Endodermal cell (in vitro differentiated cells): Measurements from ENCODE around the gene PRPF40B. TPM values are rescaled to one million over a fixed set of nuclear protein-coding genes. Genes with fewer than 3 reads are reported as not detected.

Source experiments
- DNase-seq: peaks from one replicate; pipeline ENCODE4 v3.0.0-alpha.2; 2017
- H3K27ac ChIP-seq: 2 replicates; pipeline ENCODE4 v1.5.1; 2013; ENCODE audit warnings: mild to moderate bottlenecking, low read depth, low read length, moderate library complexity
- H3K27me3 ChIP-seq: 2 replicates; pipeline ENCODE4 v1.6.1; 2013; ENCODE audit warnings: mild to moderate bottlenecking, low read length, moderate library complexity; ENCODE audit not compliant: insufficient read depth, control insufficient read depth, poor library complexity, severe bottlenecking
- H3K36me3 ChIP-seq: 2 replicates; pipeline ENCODE4 v1.7.0; 2013; ENCODE audit warnings: mild to moderate bottlenecking, low read length, moderate library complexity; ENCODE audit not compliant: control insufficient read depth, insufficient read depth
- H3K4me1 ChIP-seq: one replicate; pipeline ENCODE4 v1.7.0; 2013; ENCODE audit warnings: low read length; ENCODE audit not compliant: control insufficient read depth, insufficient read depth
- H3K4me3 ChIP-seq: 2 replicates; pipeline ENCODE4 v1.5.1; 2013; ENCODE audit warnings: mild to moderate bottlenecking, low read length, moderate library complexity
- H3K9ac ChIP-seq: 2 replicates; pipeline ENCODE4 v1.6.1; 2013; ENCODE audit warnings: mild to moderate bottlenecking, low read length, moderate library complexity; ENCODE audit not compliant: poor library complexity, severe bottlenecking; ENCODE audit errors: extremely low read depth
- H3K9me3 ChIP-seq: 2 replicates; pipeline ENCODE4 v1.6.1; 2013; ENCODE audit warnings: mild to moderate bottlenecking, low read length, moderate library complexity; ENCODE audit not compliant: control insufficient read depth
- H3K27ac Mint-ChIP-seq: 2 replicates; pipeline ENCODE4 v1.8.0; 2020; ENCODE audit warnings: mixed read lengths
- H3K27me3 Mint-ChIP-seq: 2 replicates; pipeline ENCODE4 v1.8.0; 2021; ENCODE audit warnings: mild to moderate bottlenecking, mixed read lengths; ENCODE audit not compliant: insufficient read depth
- H3K36me3 Mint-ChIP-seq: 2 replicates; pipeline ENCODE4 v1.8.0; 2020; ENCODE audit warnings: low read depth, mixed read lengths
- H3K4me1 Mint-ChIP-seq: 2 replicates; pipeline ENCODE4 v1.8.0; 2020; ENCODE audit warnings: mixed read lengths
- H3K4me3 Mint-ChIP-seq: 2 replicates; pipeline ENCODE4 v1.8.0; 2020; ENCODE audit warnings: mild to moderate bottlenecking, moderate library complexity, mixed read lengths
- H3K9me3 Mint-ChIP-seq: 2 replicates; pipeline ENCODE4 v1.8.0; 2020; ENCODE audit warnings: mild to moderate bottlenecking, mixed read lengths
- WGBS, 2 experiments: methylation state at CpG; one replicate each; pipeline versions ENCODE4 v1.1.5 to v1.1.7; 2013; ENCODE audit warnings: missing lambda C conversion rate in 2 of 2, mixed read lengths in 1 of 2; ENCODE audit not compliant: insufficient coverage in 1 of 2, insufficient read length in 1 of 2; 5-methylcytosine and 5-hydroxymethylcytosine counted together
- total RNA-seq, 2 donors: library from RNA; stranded (reverse); fragmentation: NEBNext Ultra II Directional in 1 of 2; extraction: Animal tissue kit (Norgen Biotek cat#: 25700) in 1 of 2; gene quantifications; 2 replicates in 1 of 2; 3 replicates in 1 of 2; pipeline ENCODE4 v1.2.1, GENCODE V29; 2021
- TF ChIP-seq, protein P1 (sequence below): fragments of 200-600 bp; sonication (generic); conservative IDR thresholded peaks from 2 replicates; pipeline ENCODE4 v1.5.0; 2021; ENCODE audit warnings: antibody characterized with exemption, mild to moderate bottlenecking

PRPF40B gene
- total RNA-seq, 2 donors from 2014 or later: 33.8 to 45.6 TPM

DNA sequence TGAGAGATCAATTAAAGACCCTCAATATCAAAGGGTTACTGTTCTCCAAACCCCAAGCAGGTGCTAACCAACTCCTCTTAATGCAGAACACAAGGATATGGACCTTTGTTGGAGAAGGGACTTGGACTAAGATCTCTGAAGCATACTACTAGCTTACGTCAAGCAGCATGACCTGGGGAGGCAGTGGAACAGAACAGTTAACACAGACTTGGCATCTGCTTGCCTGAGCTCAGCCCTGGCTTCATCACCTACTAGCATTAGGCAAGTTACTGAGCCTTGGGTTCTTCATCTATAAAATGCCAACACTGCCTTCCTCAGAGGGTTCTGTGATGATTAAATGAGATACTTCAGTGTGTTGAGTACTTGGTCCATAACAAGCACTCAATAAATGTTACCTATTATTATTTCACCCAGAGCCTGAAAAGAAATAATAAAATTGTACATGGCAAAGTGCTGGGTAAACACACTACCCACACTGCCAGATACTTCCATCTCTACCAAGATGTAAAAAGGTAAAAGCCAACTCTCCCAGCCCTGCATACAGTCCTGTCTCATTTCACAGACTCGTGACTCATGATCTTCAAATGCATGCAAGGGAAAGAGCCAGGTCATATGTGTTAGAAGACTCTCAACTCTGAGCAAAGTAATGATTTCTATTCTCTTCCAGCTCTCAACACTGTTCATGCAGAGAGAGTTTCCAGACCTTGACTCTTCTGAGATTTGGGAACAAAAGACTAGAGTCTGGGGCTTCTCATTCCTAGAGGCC is 44.1 kb downstream of the PRPF40B start:
- peaks cover 23% of the 10 kb centered on the region for H3K4me1 Mint-ChIP-seq
- TF ChIP-seq, protein P1, sequence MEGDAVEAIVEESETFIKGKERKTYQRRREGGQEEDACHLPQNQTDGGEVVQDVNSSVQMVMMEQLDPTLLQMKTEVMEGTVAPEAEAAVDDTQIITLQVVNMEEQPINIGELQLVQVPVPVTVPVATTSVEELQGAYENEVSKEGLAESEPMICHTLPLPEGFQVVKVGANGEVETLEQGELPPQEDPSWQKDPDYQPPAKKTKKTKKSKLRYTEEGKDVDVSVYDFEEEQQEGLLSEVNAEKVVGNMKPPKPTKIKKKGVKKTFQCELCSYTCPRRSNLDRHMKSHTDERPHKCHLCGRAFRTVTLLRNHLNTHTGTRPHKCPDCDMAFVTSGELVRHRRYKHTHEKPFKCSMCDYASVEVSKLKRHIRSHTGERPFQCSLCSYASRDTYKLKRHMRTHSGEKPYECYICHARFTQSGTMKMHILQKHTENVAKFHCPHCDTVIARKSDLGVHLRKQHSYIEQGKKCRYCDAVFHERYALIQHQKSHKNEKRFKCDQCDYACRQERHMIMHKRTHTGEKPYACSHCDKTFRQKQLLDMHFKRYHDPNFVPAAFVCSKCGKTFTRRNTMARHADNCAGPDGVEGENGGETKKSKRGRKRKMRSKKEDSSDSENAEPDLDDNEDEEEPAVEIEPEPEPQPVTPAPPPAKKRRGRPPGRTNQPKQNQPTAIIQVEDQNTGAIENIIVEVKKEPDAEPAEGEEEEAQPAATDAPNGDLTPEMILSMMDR: no peak
- H3K9me3 Mint-ChIP-seq: no peaks in the 10 kb centered on the region
- Histone ChIP-seq H3K4me1 (no peaks in the 10 kb centered on the region), H3K27me3 (no peaks in the 10 kb centered on the region), H3K4me3 (no peak overlapping the region), H3K9ac (no peak overlapping the region), H3K9me3 (no peaks in the 10 kb centered on the region), H3K27ac (no peak overlapping the region), H3K36me3 (peaks cover 12% of the 10 kb centered on the region)
- peaks cover 10% of the 10 kb centered on the region for H3K36me3 Mint-ChIP-seq
- H3K27ac Mint-ChIP-seq: no peak overlapping the region
- no peak overlapping the region for H3K4me3 Mint-ChIP-seq
- no peak for DNase-seq
- 94 to 100% methylated on average over 2 of the region's 2 CpGs for WGBS, 2 experiments
- no peaks in the 10 kb centered on the region for H3K27me3 Mint-ChIP-seq

DNA sequence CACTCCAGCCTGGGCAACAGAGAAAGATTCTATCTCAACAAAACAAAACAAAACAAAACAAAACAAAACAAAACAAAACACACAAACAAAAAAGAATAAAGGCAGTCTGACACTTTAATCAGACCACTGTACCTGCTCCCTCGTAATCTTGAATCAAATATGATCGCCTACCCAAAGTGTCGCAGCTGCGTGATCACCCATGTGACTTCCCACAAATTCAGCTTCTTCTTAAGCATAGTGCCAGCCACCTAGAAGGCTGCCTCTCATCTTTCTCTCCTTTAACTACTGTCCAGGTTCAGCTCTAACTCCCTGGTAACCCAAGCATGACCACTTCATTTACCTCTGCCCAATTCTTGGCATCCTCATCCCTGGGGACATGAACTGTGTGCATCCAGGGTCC is 46.4 kb downstream of the PRPF40B start:
- WGBS, 2 experiments: 99 to 100% methylated on average over 4 of the region's 4 CpGs
- TF ChIP-seq, protein P1: no peak

DNA sequence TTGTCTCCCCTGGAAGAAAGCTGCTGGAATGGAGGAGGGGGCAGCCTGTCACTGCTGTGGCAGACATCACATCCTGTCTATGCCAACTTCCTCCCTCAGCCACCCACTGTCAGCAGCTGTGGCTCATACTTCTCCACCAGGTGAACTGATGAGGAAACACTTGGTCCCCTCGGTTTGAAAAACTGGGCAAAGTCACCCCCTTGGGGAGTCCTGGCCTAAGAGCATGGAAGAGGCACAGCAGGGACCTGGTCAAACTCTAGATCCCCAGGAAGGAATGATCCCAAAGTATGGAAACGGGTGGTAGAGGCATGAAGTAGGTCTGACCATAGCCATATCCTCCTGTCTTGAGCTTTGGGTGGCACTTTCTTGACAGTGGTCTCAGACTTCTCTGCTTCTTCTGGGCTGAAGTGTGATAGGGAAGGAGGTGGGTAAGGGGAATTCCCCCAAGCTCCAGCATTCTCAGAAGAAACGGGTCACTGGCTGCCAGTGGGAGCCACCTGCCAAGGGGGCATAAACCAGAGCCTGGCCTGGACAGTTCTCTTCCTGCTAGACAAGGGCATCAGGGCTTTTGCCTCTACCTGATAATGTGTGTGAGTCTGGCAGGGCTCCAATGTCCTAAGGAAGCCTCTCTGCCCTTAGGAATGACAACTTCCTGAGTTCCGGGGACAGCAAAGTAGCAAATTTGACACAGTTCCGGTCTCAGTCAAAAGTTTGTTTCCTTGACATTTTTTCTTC is 47.8 kb downstream of the PRPF40B start:
- H3K27ac Mint-ChIP-seq: no peak overlapping the region

More for the DNA sequence above, 46.4 kb downstream of the PRPF40B start:
- Histone ChIP-seq H3K36me3 (peaks cover 6% of the 10 kb centered on the region), H3K4me1 (peaks cover 13% of the 10 kb centered on the region), H3K4me3 (no peak overlapping the region), H3K9ac (no peak overlapping the region), H3K9me3 (no peaks in the 10 kb centered on the region), H3K27ac (no peak overlapping the region), H3K27me3 (no peaks in the 10 kb centered on the region)
- Mint-ChIP-seq H3K27me3 (no peaks in the 10 kb centered on the region), H3K9me3 (no peaks in the 10 kb centered on the region), H3K27ac (no peak overlapping the region), H3K4me3 (no peak overlapping the region), H3K4me1 (peaks cover 33% of the 10 kb centered on the region), H3K36me3 (peaks cover 8% of the 10 kb centered on the region)
- DNase-seq: no peak

More for the DNA sequence above, 47.8 kb downstream of the PRPF40B start:
- no peak overlapping the region for H3K4me3 Mint-ChIP-seq
- H3K27me3 ChIP-seq: no peaks in the 10 kb centered on the region
- no peak overlapping the region for H3K4me3 ChIP-seq
- no peak overlapping the region for H3K27ac ChIP-seq
- H3K9ac ChIP-seq: no peak overlapping the region
- no peak for DNase-seq
- no peaks in the 10 kb centered on the region for H3K36me3 ChIP-seq
- H3K4me1 ChIP-seq: peaks cover 13% of the 10 kb centered on the region
- H3K9me3 Mint-ChIP-seq: no peaks in the 10 kb centered on the region
- peaks cover 33% of the 10 kb centered on the region for H3K4me1 Mint-ChIP-seq
- 89 to 93% methylated on average over 3 to 5 of the region's 5 CpGs for WGBS, 2 experiments
- H3K27me3 Mint-ChIP-seq: no peaks in the 10 kb centered on the region
- H3K36me3 Mint-ChIP-seq: peaks cover 2% of the 10 kb centered on the region
- TF ChIP-seq, protein P1: no peak
- H3K9me3 ChIP-seq: no peaks in the 10 kb centered on the region
